Lower leg skin (tissue), 3 donors: ENCODE results near the gene DPP10.

ENCODE experiments used
- POLR2A ChIP-seq, 2 donors: fragments of 450-650 bp; IDR thresholded peaks; one replicate each; pipeline ENCODE4 v1.6.1; 2016 to 2017; ENCODE audit warnings: antibody characterized with exemption in 2 of 2, mild to moderate bottlenecking in 1 of 2, moderate library complexity in 1 of 2
- TF ChIP-seq, protein P1 (sequence below), 3 donors: fragments of 450-650 bp; IDR thresholded peaks; one replicate each; pipeline ENCODE4 v1.5.1; 2016; ENCODE audit warnings: antibody characterized with exemption in 3 of 3, mild to moderate bottlenecking in 3 of 3, moderate library complexity in 2 of 3

GRCh38 chr2:114789989-114790388 lies 347.5 kb downstream of the DPP10 start:
- TF ChIP-seq, protein P1, sequence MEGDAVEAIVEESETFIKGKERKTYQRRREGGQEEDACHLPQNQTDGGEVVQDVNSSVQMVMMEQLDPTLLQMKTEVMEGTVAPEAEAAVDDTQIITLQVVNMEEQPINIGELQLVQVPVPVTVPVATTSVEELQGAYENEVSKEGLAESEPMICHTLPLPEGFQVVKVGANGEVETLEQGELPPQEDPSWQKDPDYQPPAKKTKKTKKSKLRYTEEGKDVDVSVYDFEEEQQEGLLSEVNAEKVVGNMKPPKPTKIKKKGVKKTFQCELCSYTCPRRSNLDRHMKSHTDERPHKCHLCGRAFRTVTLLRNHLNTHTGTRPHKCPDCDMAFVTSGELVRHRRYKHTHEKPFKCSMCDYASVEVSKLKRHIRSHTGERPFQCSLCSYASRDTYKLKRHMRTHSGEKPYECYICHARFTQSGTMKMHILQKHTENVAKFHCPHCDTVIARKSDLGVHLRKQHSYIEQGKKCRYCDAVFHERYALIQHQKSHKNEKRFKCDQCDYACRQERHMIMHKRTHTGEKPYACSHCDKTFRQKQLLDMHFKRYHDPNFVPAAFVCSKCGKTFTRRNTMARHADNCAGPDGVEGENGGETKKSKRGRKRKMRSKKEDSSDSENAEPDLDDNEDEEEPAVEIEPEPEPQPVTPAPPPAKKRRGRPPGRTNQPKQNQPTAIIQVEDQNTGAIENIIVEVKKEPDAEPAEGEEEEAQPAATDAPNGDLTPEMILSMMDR (IDR thresholded peaks at IDR 0.05): no peak
- TF ChIP-seq POLR2A (IDR thresholded peaks at IDR 0.05): no peak
